Thoracic aorta (tissue), 2 donors: ENCODE data around the gene GNPTG. TPM values are rescaled to one million over a fixed set of nuclear protein-coding genes. Genes with fewer than 3 reads are reported as not detected.
A peak's percentile ranks its signal among the peaks of the same experiment; 100 is the strongest.

Source experiments
- ATAC-seq: fragments of 150-250 bp; one replicate; pipeline ENCODE4 v1.8.0; 2017; ENCODE audit warnings: low read depth; ENCODE audit not compliant: insufficient number of reproducible peaks, low FRiP score
- DNase-seq: peaks from one replicate; pipeline ENCODE4 v3.0.0-alpha.2; 2020; ENCODE audit warnings: low spot score
- H3K27ac ChIP-seq, 2 donors: fragments of 200-600 bp; sonication (generic); 1 replicate in 1 of 2; 2 replicates in 1 of 2; pipeline ENCODE4 v1.5.1; 2016; ENCODE audit warnings: mild to moderate bottlenecking in 2 of 2, moderate library complexity in 2 of 2
- H3K27me3 ChIP-seq: fragments of 200-600 bp; sonication (generic); replicated peaks from 2 replicates; pipeline ENCODE4 v1.6.0; 2016; ENCODE audit warnings: mild to moderate bottlenecking; ENCODE audit not compliant: insufficient read depth
- H3K36me3 ChIP-seq: fragments of 200-600 bp; sonication (generic); one replicate; pipeline ENCODE4 v1.5.1; 2016
- H3K4me1 ChIP-seq, 2 donors: fragments of 200-600 bp; sonication (generic); 1 replicate in 1 of 2; 2 replicates in 1 of 2; pipeline versions ENCODE4 v1.5.1 to v1.6.0; 2016; ENCODE audit warnings: low read depth in 2 of 2, mild to moderate bottlenecking in 1 of 2; ENCODE audit not compliant: control insufficient read depth in 1 of 2
- H3K4me3 ChIP-seq: fragments of 200-600 bp; sonication (generic); 2 replicates; pipeline ENCODE4 v1.5.1; 2016; ENCODE audit warnings: mild to moderate bottlenecking
- H3K9me3 ChIP-seq: fragments of 200-600 bp; sonication (generic); 2 replicates; pipeline ENCODE4 v1.5.1; 2016
- CTCF ChIP-seq: fragments of 200-600 bp; sonication (generic); IDR thresholded peaks from one replicate; pipeline ENCODE4 v1.5.1; 2019; ENCODE audit warnings: antibody characterized with exemption
- total RNA-seq, 2 donors: library from RNA; depleted of rRNA; stranded (reverse); fragments of >200 nt; gene quantifications; one replicate each; pipeline versions ENCODE4 v1.1.0 to v1.2.3, GENCODE V29; 2016

The GNPTG gene
- total RNA-seq, 2 donors from 2014 or later: 67.9 to 69.7 TPM

- DNase-seq: no peak
- Histone ChIP-seq H3K9me3 (no peaks in the 10 kb centered on the region), H3K4me1 (peaks cover 19 to 38% of the 10 kb centered on the region in 2 donors), H3K27ac (no peak overlapping the region), H3K36me3 (peaks cover 32% of the 10 kb centered on the region), H3K27me3 (no peaks in the 10 kb centered on the region), H3K4me3 (peak overlapping the region; percentile 89)
- no peak for ATAC-seq
- no peak for TF ChIP-seq CTCF
Measured at GRCh38 chr16:1311738-1312466, 39.8 kb upstream of the GNPTG start.

- no peak for TF ChIP-seq CTCF
- Histone ChIP-seq H3K27ac (no peak overlapping the region), H3K9me3 (no peaks in the 10 kb centered on the region), H3K4me1 (peaks cover 19 to 38% of the 10 kb centered on the region in 2 donors), H3K27me3 (no peaks in the 10 kb centered on the region), H3K36me3 (peaks cover 38% of the 10 kb centered on the region), H3K4me3 (no peak overlapping the region)
- ATAC-seq: no peak
- no peak for DNase-seq
Measured at GRCh38 chr16:1312467-1312816, 39.3 kb upstream of the GNPTG start.

- Histone ChIP-seq H3K4me1 (peaks cover 19 to 38% of the 10 kb centered on the region in 2 donors), H3K9me3 (no peaks in the 10 kb centered on the region), H3K27me3 (no peaks in the 10 kb centered on the region), H3K27ac (no peak overlapping the region), H3K4me3 (no peak overlapping the region), H3K36me3 (peaks cover 42% of the 10 kb centered on the region)
- no peak for TF ChIP-seq CTCF
- no peak for ATAC-seq
- no peak for DNase-seq
Measured at GRCh38 chr16:1312903-1313302, 38.8 kb upstream of the GNPTG start.

- Histone ChIP-seq H3K9me3 (no peaks in the 10 kb centered on the region), H3K4me3 (no peak overlapping the region), H3K4me1 (peaks cover 19 to 38% of the 10 kb centered on the region in 2 donors), H3K27me3 (no peaks in the 10 kb centered on the region), H3K36me3 (peaks cover 52% of the 10 kb centered on the region), H3K27ac (no peak overlapping the region)
- no peak for TF ChIP-seq CTCF
- no peak for ATAC-seq
- no peak for DNase-seq
Measured at GRCh38 chr16:1313721-1314369, 37.9 kb upstream of the GNPTG start.

- H3K27me3 ChIP-seq: no peaks in the 10 kb centered on the region
- ATAC-seq (no peak), DNase-seq (no peak)
- no peak overlapping the region for H3K4me3 ChIP-seq
- no peaks in the 10 kb centered on the region for H3K9me3 ChIP-seq
- peaks cover 58% of the 10 kb centered on the region for H3K36me3 ChIP-seq
- H3K4me1 ChIP-seq: peaks cover 19 to 38% of the 10 kb centered on the region in 2 donors
- TF ChIP-seq CTCF: no peak
- no peak overlapping the region for H3K27ac ChIP-seq
Measured at GRCh38 chr16:1314399-1315068, 37.2 kb upstream of the GNPTG start.
